ENCODE data around the gene NRXN3.

DNA sequence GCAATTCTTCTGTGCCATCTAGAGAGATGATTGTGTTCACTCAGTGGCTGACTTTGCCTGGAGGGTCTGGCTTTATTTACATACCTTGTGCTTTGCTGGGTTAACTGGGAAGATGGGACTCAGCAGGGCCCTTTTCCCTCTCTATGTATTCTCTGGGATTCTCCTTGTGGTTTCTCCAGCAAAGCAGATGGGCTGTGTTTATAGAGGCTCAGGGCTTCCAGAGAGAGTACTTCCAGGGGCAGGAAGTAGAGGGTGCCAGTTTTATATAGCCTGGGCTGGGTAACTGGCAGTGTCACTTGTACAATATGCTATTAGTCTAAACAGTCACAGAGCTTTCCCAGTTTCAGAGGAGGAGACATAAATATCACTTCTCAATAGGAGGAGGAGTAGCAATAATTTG is 1531.2 kb downstream of the NRXN3 start:
- TF ChIP-seq ZNF114 (CRISPR knock-in tag; IDR thresholded peaks at IDR 0.05) (no peak), CREB1 (CRISPR knock-in tag; IDR thresholded peaks at IDR 0.05; ENCODE audit: low read depth) (no peak), NANOG (IDR thresholded peaks at IDR 0.05; ENCODE audit: borderline replicate concordance) (no peak), STAT1 (IDR thresholded peaks at IDR 0.05; ENCODE audit: unreplicated experiment) (no peak), JUNB (IDR thresholded peaks at IDR 0.05; ENCODE audit: unreplicated experiment) (no peak), EZH2 (IDR thresholded peaks at IDR 0.05; ENCODE audit: low read depth, unreplicated experiment) (no peak), POLR2AphosphoS5 (IDR thresholded peaks at IDR 0.05; ENCODE audit: low read depth) (no peak), ZNF331 (CRISPR knock-in tag; IDR thresholded peaks at IDR 0.05; ENCODE audit: low read depth) (0 out of 2 replicates have a peak, but pooled peaks have one; percentile 12), EZH2phosphoT487 (IDR thresholded peaks at IDR 0.05; ENCODE audit: unreplicated experiment) (no peak)
- TF ChIP-seq, protein P1, sequence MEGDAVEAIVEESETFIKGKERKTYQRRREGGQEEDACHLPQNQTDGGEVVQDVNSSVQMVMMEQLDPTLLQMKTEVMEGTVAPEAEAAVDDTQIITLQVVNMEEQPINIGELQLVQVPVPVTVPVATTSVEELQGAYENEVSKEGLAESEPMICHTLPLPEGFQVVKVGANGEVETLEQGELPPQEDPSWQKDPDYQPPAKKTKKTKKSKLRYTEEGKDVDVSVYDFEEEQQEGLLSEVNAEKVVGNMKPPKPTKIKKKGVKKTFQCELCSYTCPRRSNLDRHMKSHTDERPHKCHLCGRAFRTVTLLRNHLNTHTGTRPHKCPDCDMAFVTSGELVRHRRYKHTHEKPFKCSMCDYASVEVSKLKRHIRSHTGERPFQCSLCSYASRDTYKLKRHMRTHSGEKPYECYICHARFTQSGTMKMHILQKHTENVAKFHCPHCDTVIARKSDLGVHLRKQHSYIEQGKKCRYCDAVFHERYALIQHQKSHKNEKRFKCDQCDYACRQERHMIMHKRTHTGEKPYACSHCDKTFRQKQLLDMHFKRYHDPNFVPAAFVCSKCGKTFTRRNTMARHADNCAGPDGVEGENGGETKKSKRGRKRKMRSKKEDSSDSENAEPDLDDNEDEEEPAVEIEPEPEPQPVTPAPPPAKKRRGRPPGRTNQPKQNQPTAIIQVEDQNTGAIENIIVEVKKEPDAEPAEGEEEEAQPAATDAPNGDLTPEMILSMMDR (conservative IDR thresholded peaks at IDR 0.05; ENCODE audit: low read depth in 2 of 2), result no peak
- TF ChIP-seq, protein P2, sequence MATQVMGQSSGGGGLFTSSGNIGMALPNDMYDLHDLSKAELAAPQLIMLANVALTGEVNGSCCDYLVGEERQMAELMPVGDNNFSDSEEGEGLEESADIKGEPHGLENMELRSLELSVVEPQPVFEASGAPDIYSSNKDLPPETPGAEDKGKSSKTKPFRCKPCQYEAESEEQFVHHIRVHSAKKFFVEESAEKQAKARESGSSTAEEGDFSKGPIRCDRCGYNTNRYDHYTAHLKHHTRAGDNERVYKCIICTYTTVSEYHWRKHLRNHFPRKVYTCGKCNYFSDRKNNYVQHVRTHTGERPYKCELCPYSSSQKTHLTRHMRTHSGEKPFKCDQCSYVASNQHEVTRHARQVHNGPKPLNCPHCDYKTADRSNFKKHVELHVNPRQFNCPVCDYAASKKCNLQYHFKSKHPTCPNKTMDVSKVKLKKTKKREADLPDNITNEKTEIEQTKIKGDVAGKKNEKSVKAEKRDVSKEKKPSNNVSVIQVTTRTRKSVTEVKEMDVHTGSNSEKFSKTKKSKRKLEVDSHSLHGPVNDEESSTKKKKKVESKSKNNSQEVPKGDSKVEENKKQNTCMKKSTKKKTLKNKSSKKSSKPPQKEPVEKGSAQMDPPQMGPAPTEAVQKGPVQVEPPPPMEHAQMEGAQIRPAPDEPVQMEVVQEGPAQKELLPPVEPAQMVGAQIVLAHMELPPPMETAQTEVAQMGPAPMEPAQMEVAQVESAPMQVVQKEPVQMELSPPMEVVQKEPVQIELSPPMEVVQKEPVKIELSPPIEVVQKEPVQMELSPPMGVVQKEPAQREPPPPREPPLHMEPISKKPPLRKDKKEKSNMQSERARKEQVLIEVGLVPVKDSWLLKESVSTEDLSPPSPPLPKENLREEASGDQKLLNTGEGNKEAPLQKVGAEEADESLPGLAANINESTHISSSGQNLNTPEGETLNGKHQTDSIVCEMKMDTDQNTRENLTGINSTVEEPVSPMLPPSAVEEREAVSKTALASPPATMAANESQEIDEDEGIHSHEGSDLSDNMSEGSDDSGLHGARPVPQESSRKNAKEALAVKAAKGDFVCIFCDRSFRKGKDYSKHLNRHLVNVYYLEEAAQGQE (IDR thresholded peaks at IDR 0.05; ENCODE audit: unreplicated experiment), result no peak

Measured in GM23338 (cell line).